H1 (cell line): ENCODE data around the gene LMTK3. TPM values are rescaled to one million over a fixed set of nuclear protein-coding genes. Genes with fewer than 3 reads are reported as not detected.

Source experiments
- EZH2 ChIP-seq: fragments of 200-600 bp; sonication (generic); IDR thresholded peaks from 2 replicates; pipeline ENCODE4 v1.7.1; 2012; ENCODE audit warnings: low read depth, mild to moderate bottlenecking, moderate library complexity, low read length, inconsistent platforms; ENCODE audit not compliant: severe bottlenecking
- JUND ChIP-seq: IDR thresholded peaks from 2 replicates; pipeline ENCODE4 v1.6.1; 2011; ENCODE audit warnings: mild to moderate bottlenecking, improper control_type of control experiment, low read length
- SIRT6 ChIP-seq: IDR thresholded peaks from one replicate; pipeline ENCODE4 v1.7.1; 2012; ENCODE audit warnings: low read length, inconsistent platforms
- SIX5 ChIP-seq: IDR thresholded peaks from 2 replicates; pipeline ENCODE4 v1.6.1; 2011; ENCODE audit warnings: mild to moderate bottlenecking, low read depth, low read length
- polyA plus RNA-seq, 7 experiments: library from polyadenylated mRNA; depleted of rRNA in 3 of 7; stranded (reverse) in 5 of 7; unstranded in 2 of 7; fragments of >200 nt in 5 of 7; fragments of 200-250 nt in 2 of 7; gene quantifications; 1 replicate in 5 of 7; 2 replicates in 1 of 7; 4 replicates in 1 of 7; pipeline versions ENCODE4 v1.2.1 to v1.2.3, GENCODE V29; 2011 to 2013; ENCODE audit warnings: missing spikeins in 2 of 7, mixed read lengths in 2 of 7
- total RNA-seq: library from RNA; stranded (reverse); fragmentation: NEBNext Ultra II Directional; extraction: Animal tissue kit (Norgen Biotek cat#: 25700); gene quantifications from 2 replicates; pipeline ENCODE4 v1.2.1, GENCODE V29; 2021

LMTK3 gene
- total and polyA plus RNA-seq, 2 of the 8 experiments (the other 6 are each of a cell fraction or from before 2014, with no cell fraction given), result 2.7 to 12.4 TPM

- TF ChIP-seq SIRT6 (no peak), EZH2 (no peak), SIX5 (no peak), JUND (no peak)
- TF ChIP-seq, all 59 proteins: peak for 0
Measured at GRCh38 chr19:48514123-48514458, 2.5 kb upstream of the LMTK3 start (continued).
